Stimulated activated naive CD4-positive, alpha-beta T cell treated with Interleukin-2 at 50 U/mL for 16 hours (primary cell): ENCODE data around the gene LANCL1.
"Not testable (repeated sequence)": the region's sequence is repeated elsewhere in the genome, so short reads cannot be mapped to it uniquely, and the experiment has no call there.

Experiments
- DNase-seq: peaks from one replicate; lab custom pipeline; 2025; lab: John Stamatoyannopoulos, UW

The LANCL1 gene

DNA sequence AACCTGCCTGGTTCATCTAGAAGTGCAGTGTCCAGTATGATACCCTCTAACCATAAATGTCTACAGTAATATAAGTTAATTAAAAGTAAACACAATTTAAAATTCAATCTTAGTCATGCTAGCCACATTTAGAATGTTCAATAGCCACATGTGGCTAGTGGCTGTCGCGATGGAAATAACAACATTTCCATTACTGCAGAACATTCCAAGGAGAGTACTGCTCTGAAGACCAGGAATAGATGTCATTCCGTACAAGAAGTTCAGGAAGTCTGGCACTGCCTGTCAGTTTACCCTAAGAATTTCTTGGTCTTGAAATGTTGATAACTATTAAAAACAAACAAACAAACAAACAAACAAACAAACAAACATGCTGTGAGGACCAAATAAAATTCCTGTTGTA, 17.2 kb downstream of the LANCL1 start:
- DNase-seq = no peak

GRCh38 chr2:210458395-210458794, 18.2 kb downstream of the LANCL1 start:
- DNase-seq = no peak

GRCh38 chr2:210456571-210456970, 20.0 kb downstream of the LANCL1 start:
- no peak for DNase-seq

DNA sequence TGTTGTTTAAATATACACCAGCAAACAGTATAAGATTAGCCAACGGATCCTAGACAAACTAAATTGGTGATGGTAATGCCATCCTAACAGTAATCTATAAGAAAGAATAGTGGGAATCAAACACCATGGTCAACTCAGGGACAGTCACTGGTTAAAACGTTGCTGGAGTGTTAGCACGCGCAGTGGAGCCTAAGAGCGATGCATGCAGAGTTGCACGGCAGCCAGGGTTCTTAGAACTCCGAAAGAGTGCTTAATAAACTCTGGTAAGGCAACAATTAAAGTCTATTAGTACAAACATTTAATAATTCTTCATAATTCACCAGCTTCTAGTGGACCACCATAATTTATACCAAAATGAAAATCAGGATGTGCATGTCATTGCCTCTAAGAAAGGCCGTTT, 22.2 kb downstream of the LANCL1 start:
- DNase-seq = no peak

GRCh38 chr2:210452194-210452593, 24.4 kb downstream of the LANCL1 start:
- no peak for DNase-seq

GRCh38 chr2:210450942-210451341, 25.6 kb downstream of the LANCL1 start:
- DNase-seq = not testable (repeated sequence)

DNA sequence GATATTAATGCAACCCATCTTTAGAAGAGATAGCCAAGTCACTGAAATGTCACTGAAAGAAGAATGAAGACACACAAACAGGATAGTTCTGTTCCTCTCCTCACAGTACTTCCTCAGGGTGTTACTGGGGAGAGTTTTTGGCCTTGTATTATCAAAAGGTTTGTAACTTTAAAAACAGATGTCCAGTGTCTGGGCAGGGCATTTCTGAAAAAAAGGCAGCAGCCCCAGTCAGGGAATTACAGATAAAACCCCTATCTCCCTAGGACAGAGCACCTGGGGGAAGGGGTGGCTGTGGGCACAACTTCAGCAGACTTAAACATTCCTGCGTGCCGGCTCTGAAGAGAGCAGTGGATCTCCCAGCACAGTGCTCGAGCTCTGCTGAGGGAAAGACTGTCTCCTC, 30.8 kb downstream of the LANCL1 start:
- DNase-seq = no peak

DNA sequence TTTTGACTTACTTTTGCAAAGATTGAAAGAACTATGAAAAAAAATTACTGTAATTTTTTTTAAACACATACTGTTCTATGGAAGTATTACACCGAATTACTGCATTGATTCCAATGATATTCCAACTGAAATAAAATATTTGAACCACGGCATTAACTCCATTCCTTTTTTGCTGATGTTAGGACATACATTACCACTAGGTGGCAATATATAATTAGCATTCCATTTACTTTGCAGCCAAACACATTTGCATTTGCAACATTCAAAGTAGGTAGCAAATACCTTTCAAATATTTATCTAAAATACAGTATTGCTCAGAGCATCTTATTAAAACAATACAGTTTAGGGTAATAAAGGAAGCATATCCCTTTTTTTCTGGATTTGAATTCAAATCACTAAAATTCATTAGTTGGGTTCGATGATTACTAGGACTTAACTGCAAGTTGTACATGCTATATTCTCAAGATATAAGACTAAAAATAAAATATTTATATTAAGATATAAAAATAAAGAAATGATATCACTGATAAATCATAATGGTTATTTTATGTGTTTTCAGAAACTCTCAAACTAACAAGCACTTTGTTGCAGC, 31.3 kb downstream of the LANCL1 start:
- DNase-seq = no peak

DNA sequence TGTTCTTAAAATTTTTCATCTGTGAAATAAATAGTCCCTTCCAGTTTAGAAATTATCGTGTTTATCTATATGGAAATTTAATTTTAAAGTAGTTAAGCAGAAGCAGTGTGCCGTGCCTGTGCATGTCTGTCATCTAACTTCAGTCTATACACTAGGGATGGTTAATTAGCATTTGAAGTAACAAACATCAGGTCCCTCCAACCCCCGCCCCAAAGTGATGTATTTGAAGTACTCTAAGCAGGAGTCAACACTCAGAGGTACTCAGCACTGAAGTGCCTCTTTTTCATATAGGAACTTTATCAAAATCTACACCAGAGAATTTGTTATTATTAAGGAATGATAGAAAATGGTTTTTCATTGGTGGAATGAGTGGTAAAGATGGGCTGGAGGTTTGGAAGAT, 33.0 kb downstream of the LANCL1 start:
- DNase-seq = no peak

- DNase-seq = no peak
Measured at GRCh38 chr2:210442878-210443277, 33.7 kb downstream of the LANCL1 start.

DNA sequence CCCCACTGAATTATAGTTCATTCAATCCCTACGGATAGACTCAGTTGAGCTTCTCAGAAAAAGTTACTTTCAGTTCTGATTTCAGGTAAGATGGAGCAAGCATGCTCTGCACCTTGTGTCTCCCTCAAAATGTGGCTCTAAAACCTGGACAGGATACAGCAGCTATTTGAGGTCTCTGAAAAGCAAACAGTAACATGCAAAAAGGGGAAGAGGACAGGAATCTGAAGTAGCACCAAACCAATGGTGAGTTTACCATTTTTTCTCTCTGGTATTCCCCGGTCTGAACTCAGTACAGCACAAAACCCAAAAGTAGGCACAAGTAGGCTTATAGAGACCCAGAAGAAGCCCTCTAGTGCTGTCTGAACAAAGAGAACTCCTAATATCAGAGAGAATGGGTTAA, 34.1 kb downstream of the LANCL1 start:
- no peak for DNase-seq

DNA sequence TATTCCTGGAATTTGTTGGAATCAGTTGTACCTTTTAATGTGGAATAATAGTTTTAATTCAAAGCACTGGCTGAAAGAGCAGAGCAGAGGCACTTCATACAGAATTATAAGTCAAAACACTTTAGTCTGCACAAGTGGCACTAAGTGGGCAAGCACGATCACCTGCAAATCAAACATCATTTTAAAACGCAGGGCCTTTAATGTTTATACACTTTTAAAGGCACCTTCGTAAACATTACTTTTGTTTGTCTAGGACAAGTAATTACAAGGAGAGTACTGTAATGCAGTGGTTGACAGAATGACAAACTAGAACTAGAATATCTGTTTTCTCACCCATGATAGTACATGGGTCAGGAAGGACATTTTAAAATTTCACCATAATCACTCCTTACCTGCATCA, 36.4 kb downstream of the LANCL1 start:
- DNase-seq = no peak

DNA sequence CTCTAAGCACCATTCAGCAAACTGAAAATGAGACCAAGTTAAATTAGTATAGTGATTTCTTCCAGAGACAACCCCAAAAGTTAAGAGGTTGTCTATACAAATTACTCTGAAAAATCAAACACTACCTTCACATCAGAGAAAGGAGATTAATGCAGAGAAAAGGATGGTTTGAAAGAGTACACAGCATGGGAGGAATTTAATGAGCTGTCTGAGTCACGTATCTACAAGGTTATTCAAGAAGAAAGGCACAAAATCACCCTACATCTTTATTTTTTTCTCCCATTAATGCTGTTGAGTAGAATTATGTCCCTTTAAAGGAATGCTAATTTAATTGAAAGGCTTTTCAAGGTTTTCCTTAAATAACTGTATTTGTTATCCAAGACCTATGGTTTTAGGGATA, 41.1 kb downstream of the LANCL1 start:
- DNase-seq = no peak

DNA sequence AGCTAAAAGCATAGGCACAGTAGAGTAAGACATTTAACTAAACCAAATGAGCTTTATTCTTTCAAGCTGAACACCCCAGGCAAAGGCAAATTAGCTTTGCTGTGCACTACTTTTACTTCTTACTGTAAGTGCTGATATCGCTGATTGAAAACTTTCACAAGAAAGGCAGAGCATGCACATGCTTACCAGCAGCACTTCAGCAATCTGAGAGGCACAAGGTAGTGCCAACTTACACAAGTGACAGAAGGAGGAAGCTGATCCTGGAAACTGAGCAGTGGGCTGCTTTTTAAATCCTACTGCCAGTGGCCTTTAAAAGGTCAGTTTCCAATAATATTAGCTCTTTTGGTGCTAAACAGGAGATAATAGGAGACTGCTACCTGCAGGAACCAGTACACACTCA, 43.9 kb downstream of the LANCL1 start:
- DNase-seq = no peak

GRCh38 chr2:210429403-210430137, 47.0 kb downstream of the LANCL1 start:
- no peak for DNase-seq

GRCh38 chr2:210428393-210429179, 48.0 kb downstream of the LANCL1 start:
- no peak for DNase-seq

- DNase-seq = not testable (repeated sequence)
Measured at GRCh38 chr2:210427309-210427708, 49.2 kb downstream of the LANCL1 start.

DNA sequence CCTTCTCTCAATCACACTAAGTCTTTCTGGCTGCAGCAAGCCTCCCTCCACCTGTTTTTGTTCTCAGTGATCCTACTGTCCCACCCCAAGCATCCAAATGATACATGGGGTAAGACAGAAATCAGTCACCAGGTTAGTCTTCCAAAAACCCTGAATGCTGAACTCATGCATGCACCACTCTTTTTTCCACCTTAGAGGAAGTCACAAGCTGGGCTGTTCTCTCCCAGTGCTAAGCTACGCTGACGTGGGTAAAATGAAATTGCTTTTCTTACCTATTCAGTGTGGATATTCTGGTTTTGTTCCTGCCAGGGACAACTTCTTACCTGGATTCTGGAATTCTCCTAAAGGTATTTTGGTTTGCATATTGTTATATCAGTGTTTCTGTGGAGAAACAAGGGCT, 54.2 kb downstream of the LANCL1 start:
- no peak for DNase-seq

- no peak for DNase-seq
Measured at GRCh38 chr2:210421916-210422315, 54.6 kb downstream of the LANCL1 start.

- DNase-seq = no peak
Measured at GRCh38 chr2:210412660-210413059, 63.9 kb downstream of the LANCL1 start.

- DNase-seq = no peak
Measured at GRCh38 chr2:210410542-210410941, 66.0 kb downstream of the LANCL1 start.

DNA sequence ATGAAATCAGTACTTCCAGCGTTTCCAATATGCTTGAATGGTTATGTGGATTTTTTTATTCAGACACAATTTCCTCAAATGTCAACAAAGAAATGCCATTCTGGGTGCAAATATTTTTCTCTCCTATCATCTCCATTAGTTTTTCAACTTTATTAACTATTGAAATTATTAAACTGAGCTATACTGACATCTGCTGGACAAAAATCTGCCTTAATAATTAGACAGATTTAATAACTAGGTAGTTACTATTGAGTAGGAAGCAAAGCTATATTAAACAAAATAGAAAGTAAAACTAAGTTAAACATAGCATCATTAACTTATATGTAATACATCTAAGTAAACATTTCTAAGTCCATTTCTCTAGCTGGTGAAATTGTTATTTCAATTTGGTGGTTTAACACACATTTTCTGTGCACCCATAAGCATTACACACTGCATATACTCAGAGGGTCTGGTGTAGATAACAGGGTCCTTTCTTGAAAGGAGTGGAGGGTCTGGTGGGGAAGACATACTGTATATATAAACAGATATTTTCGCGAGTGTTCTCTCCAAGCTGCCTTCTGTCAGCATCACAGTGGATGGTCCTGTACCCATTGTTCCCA, 77.0 kb downstream of the LANCL1 start:
- no peak for DNase-seq

DNA sequence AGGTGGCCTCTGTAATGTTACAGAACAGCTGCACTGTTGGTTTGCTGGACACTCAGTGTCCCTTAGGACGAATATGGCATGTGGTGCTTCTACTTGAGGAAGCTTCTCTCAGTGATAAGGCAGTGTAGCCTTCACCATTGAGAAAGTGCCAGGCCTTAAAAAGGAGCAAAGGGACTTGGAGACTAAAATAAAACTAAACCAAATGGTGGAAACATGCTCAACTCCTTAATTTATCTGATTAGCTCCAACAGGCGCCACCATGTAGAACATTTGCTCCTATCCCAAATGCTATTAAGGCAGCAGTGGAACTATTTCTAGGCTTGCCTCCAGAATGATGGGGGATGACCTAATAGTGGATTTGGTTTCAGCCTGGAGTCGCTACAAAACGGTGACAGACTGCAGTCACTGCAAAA, 84.1 kb downstream of the LANCL1 start:
- no peak for DNase-seq
